Measurements from ENCODE around the gene ASB13.

The ASB13 gene

DNA sequence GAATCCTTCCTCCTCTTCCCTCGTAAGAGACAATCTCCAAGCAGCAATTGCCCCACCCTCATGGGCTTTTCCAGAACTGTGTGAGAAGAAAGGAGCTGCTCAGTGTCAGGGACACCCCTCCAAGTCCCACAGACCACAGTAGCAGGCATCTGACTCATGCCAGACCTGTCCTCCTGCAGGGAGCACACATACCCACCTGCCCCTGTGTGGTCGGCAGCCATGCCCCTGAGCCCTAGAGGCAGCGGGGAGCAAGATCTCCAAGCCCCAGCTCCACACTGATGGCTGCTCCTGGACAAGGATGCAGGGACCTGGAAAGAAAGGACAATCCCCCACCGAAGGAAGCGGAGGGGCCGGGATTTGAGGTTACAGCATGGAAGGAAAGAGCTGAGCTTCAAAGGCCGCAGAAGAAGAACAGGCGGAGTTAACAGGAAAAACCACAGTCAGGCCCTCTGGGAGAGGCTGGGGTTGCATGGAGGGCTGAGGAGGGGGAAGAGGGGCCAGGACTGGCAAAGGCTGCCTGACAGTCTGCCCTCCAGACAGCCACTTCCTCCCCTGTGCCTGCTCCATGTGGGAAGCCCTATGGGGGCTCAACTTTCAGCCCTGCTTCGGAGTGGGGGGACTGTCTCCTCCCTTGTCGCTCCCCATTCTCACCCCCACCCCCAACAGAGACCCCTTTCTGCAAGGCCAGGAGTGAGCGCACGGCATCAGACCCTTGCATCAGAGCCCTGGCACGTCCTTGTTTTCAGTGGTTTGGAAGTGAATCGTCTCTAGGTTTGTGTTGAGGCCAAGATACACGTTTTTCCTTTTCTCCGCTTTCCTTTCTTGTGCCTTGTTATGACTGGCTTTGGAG is 46.8 kb downstream of the ASB13 start:
- no peak overlapping the region for H3K27ac ChIP-seq
- H3K36me3 ChIP-seq (replicated peaks): no peaks in the 10 kb centered on the region
- no peaks in the 10 kb centered on the region for H3K27me3 ChIP-seq (replicated peaks)
- no peak for DNase-seq
- H3K4me3 ChIP-seq (ENCODE audit: low read depth, low read length): no peak overlapping the region
- TF ChIP-seq, protein P1, sequence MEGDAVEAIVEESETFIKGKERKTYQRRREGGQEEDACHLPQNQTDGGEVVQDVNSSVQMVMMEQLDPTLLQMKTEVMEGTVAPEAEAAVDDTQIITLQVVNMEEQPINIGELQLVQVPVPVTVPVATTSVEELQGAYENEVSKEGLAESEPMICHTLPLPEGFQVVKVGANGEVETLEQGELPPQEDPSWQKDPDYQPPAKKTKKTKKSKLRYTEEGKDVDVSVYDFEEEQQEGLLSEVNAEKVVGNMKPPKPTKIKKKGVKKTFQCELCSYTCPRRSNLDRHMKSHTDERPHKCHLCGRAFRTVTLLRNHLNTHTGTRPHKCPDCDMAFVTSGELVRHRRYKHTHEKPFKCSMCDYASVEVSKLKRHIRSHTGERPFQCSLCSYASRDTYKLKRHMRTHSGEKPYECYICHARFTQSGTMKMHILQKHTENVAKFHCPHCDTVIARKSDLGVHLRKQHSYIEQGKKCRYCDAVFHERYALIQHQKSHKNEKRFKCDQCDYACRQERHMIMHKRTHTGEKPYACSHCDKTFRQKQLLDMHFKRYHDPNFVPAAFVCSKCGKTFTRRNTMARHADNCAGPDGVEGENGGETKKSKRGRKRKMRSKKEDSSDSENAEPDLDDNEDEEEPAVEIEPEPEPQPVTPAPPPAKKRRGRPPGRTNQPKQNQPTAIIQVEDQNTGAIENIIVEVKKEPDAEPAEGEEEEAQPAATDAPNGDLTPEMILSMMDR (IDR thresholded peaks at IDR 0.05; ENCODE audit: low read depth, low read length, missing control alignments): no peak
- in situ Hi-C loops (cut with HindIII; ENCODE audit: low pct_ligation_motif_present, low sequenced_read_pairs): loop anchor here (25.0 kb wide), 1 partner anchor 182 kb away; no protein-coding TSS in a partner anchor

DNA sequence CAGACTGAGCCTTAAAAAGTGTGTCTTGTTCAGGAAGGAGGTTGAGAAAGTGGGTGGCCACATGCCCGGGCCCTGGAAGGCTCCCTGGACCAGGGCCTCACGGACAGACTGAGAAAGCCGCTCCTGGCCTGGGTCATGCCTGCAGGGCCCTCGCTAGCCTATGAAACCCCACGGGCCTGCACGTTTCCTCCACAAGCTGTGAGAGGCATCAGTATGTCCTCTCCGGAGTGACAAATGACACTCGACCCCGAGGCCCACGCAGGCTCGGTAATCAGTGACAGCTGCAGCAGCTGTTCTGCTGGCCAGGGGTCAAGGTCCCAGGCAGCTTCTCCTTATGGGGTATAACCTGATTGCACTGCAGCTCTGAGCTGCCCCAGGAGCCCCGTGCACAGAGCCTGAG is 47.6 kb downstream of the ASB13 start:
- H3K4me3 ChIP-seq (ENCODE audit: low read depth, low read length): no peak overlapping the region

DNA sequence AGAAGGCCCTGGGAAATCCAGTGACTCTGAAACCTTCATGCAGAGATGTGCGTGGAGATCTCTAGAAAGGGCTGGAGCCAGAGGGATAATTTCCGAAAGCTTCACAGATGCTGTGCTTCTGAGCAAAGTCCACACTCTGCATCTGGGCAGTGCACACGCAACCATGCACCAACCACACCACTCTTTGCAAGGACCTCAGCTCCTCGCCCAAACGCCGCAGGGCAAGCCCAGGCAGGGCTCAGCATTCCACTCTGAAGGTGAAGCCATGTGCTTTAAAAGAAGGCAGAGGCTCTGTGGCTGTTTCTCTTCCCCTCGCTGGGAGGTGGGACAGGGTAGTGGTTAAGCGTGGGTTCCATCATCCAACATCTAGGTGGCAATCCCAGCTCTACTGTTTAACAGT is 48.4 kb downstream of the ASB13 start:
- H3K27ac ChIP-seq: no peak overlapping the region

More for the DNA sequence above, 47.6 kb downstream of the ASB13 start:
- in situ Hi-C loops (cut with HindIII; ENCODE audit: low pct_ligation_motif_present, low sequenced_read_pairs): loop anchor here (25.0 kb wide), 1 partner anchor 182 kb away; no protein-coding TSS in a partner anchor
- DNase-seq: no peak
- Histone ChIP-seq H3K27ac (no peak overlapping the region), H3K27me3 (replicated peaks) (no peaks in the 10 kb centered on the region), H3K36me3 (replicated peaks) (no peaks in the 10 kb centered on the region)
- TF ChIP-seq, protein P1 (IDR thresholded peaks at IDR 0.05; ENCODE audit: low read depth, low read length, missing control alignments): no peak

DNA sequence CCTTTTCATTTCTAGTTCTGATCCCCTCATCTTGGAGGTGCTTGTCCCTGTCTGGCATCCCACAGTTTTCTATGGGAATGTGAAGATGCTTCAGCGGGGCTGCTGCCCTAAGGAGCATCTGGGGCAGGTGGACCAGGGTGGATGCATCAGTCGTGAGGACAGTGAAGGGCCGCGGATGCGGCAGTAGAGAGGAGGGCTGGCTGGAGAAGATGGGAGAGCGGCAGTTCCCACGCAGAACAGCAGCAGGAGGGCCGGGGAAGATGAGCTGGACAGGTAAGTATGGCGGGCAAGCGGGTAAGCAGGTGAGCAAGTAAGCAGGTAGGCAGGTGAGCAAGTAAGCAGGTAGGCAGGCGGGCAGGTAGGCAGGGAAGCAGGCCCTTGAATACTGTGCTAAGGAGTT is 48.9 kb downstream of the ASB13 start:
- Histone ChIP-seq H3K27ac (no peak overlapping the region), H3K36me3 (replicated peaks) (no peaks in the 10 kb centered on the region), H3K27me3 (replicated peaks) (no peaks in the 10 kb centered on the region), H3K4me3 (ENCODE audit: low read depth, low read length) (no peak overlapping the region)
- in situ Hi-C loops (cut with HindIII; ENCODE audit: low pct_ligation_motif_present, low sequenced_read_pairs): loop anchor here (25.0 kb wide), 1 partner anchor 180 kb away; no protein-coding TSS in a partner anchor
- TF ChIP-seq, protein P1 (IDR thresholded peaks at IDR 0.05; ENCODE audit: low read depth, low read length, missing control alignments): no peak
- DNase-seq: no peak

More for the DNA sequence above, 48.4 kb downstream of the ASB13 start:
- Histone ChIP-seq H3K4me3 (ENCODE audit: low read depth, low read length) (no peak overlapping the region), H3K36me3 (replicated peaks) (no peaks in the 10 kb centered on the region), H3K27me3 (replicated peaks) (no peaks in the 10 kb centered on the region)
- DNase-seq: no peak
- in situ Hi-C loops (cut with HindIII; ENCODE audit: low pct_ligation_motif_present, low sequenced_read_pairs): loop anchor here (25.0 kb wide), 1 partner anchor 181 kb away; no protein-coding TSS in a partner anchor
- TF ChIP-seq, protein P1 (IDR thresholded peaks at IDR 0.05; ENCODE audit: low read depth, low read length, missing control alignments): no peak

DNA sequence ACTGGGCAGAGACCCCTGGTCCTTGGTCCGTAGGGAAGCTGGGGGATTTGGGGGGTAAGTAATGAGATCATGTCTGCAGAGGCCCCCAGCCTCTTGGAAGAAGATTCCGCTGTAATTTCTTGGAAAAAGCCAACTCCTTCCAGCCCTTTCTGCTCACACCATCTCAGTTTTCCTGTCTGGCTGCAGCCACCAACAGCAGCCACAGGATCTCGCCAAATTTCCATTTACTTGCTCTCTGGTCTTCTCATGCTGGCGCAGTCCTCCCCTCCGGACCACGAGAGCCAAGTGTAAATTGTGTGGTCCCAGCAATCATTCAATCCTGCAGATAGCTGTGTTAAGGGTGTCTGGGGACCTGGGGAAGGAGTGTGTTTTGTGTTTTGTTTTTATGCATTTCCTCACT is 49.6 kb downstream of the ASB13 start:
- TF ChIP-seq, protein P1 (IDR thresholded peaks at IDR 0.05; ENCODE audit: low read depth, low read length, missing control alignments): no peak
- H3K27me3 ChIP-seq (replicated peaks): no peaks in the 10 kb centered on the region
- no peak for DNase-seq
- in situ Hi-C loops (cut with HindIII; ENCODE audit: low pct_ligation_motif_present, low sequenced_read_pairs): loop anchor here (25.0 kb wide), 1 partner anchor 180 kb away; no protein-coding TSS in a partner anchor
- no peak overlapping the region for H3K27ac ChIP-seq
- no peaks in the 10 kb centered on the region for H3K36me3 ChIP-seq (replicated peaks)
- no peak overlapping the region for H3K4me3 ChIP-seq (ENCODE audit: low read depth, low read length)
